GOT3 (cell line): ENCODE data around the gene RAB6A.
A peak's percentile ranks its signal among the peaks of the same experiment; 100 is the strongest.

Experiments
- DNase-seq: peaks from one replicate; lab custom pipeline; 2025; ENCODE audit warnings: mixed read lengths; lab: John Stamatoyannopoulos, UW

RAB6A gene

GRCh38 chr11:73653996-73654395 is 106.9 kb downstream of the RAB6A start:
- DNase-seq, result no peak

- no peak for DNase-seq
Measured at GRCh38 chr11:73652856-73653559, 107.9 kb downstream of the RAB6A start.

GRCh38 chr11:73652046-73652730 is 108.7 kb downstream of the RAB6A start:
- no peak for DNase-seq

GRCh38 chr11:73651661-73652045 is 109.2 kb downstream of the RAB6A start:
- DNase-seq, result no peak

- no peak for DNase-seq
Measured at GRCh38 chr11:73651252-73651651, 109.6 kb downstream of the RAB6A start.

- DNase-seq, result no peak
Measured at GRCh38 chr11:73650400-73650799, 110.5 kb downstream of the RAB6A start.

GRCh38 chr11:73649206-73649605 is 111.7 kb downstream of the RAB6A start:
- no peak for DNase-seq

GRCh38 chr11:73648571-73649046 is 112.3 kb downstream of the RAB6A start:
- DNase-seq, result no peak

GRCh38 chr11:73648121-73648520 is 112.8 kb downstream of the RAB6A start:
- no peak for DNase-seq

GRCh38 chr11:73647459-73648100 is 113.3 kb downstream of the RAB6A start:
- DNase-seq, result peak; percentile 27

GRCh38 chr11:73645972-73646631 is 114.8 kb downstream of the RAB6A start, which contains the start of gene PLEKHB1:
TSS of gene PLEKHB1 (plus strand) at chr11:73646581. CDS start at chr11:73646609, 28 bp downstream.
- no peak for DNase-seq

GRCh38 chr11:73645121-73645969 is 115.5 kb downstream of the RAB6A start:
- no peak for DNase-seq

GRCh38 chr11:73641668-73642067 is 119.2 kb downstream of the RAB6A start:
- no peak for DNase-seq

GRCh38 chr11:73640592-73640991 is 120.3 kb downstream of the RAB6A start:
- DNase-seq, result no peak

- DNase-seq, result no peak
Measured at GRCh38 chr11:73637012-73637411, 123.9 kb downstream of the RAB6A start.

- DNase-seq, result no peak
Measured at GRCh38 chr11:73636249-73636648, 124.6 kb downstream of the RAB6A start.

GRCh38 chr11:73635721-73636120 is 125.2 kb downstream of the RAB6A start:
- no peak for DNase-seq

- DNase-seq, result no peak
Measured at GRCh38 chr11:73633999-73634398, 126.9 kb downstream of the RAB6A start.

GRCh38 chr11:73632996-73633395 is 127.9 kb downstream of the RAB6A start:
- DNase-seq, result no peak

GRCh38 chr11:73629907-73630306 is 131.0 kb downstream of the RAB6A start:
- DNase-seq, result no peak

GRCh38 chr11:73625696-73626318 is 135.1 kb downstream of the RAB6A start:
- DNase-seq, result peak; percentile 15
